HG03060 (cell line): ENCODE data around the gene C1RL.

Source experiments
- ATAC-seq: cut with Tn5 transposase; IDR thresholded peaks from one replicate; pipeline ENCODE4 v1.9.1; 2021; ENCODE audit warnings: low read depth, moderate number of reproducible peaks; ENCODE audit not compliant: unreplicated experiment

Gene C1RL

GRCh38 chr12:7108796-7109571 is at the start of gene C1RL:
Gene C1RL (minus strand): TSS chr12:7109214. CDS start chr12:7109180, 34 bp downstream.
- ATAC-seq, result no peak

- ATAC-seq, result no peak
Measured at GRCh38 chr12:7157391-7157790, 48.4 kb upstream of the C1RL start.

GRCh38 chr12:7156259-7157197 is 47.5 kb upstream of the C1RL start:
- ATAC-seq, result no peak

- no peak for ATAC-seq
Measured at GRCh38 chr12:7155471-7156034, 46.5 kb upstream of the C1RL start.

- ATAC-seq, result no peak
Measured at GRCh38 chr12:7154901-7155470, 46.0 kb upstream of the C1RL start.

- no peak for ATAC-seq
Measured at GRCh38 chr12:7154042-7154441, 45.0 kb upstream of the C1RL start.

- no peak for ATAC-seq
Measured at GRCh38 chr12:7152818-7153217, 43.8 kb upstream of the C1RL start.

GRCh38 chr12:7151532-7151931 is 42.5 kb upstream of the C1RL start:
- ATAC-seq, result no peak

GRCh38 chr12:7150841-7151240 is 41.8 kb upstream of the C1RL start:
- ATAC-seq, result no peak

- no peak for ATAC-seq
Measured at GRCh38 chr12:7150356-7150755, 41.3 kb upstream of the C1RL start.

GRCh38 chr12:7146906-7147305 is 37.9 kb upstream of the C1RL start:
- ATAC-seq, result no peak

GRCh38 chr12:7146228-7146627 is 37.2 kb upstream of the C1RL start:
- no peak for ATAC-seq

GRCh38 chr12:7145671-7146070 is 36.7 kb upstream of the C1RL start:
- no peak for ATAC-seq

GRCh38 chr12:7144414-7145120 is 35.6 kb upstream of the C1RL start:
- no peak for ATAC-seq

GRCh38 chr12:7143564-7143963 is 34.5 kb upstream of the C1RL start:
- ATAC-seq, result no peak

GRCh38 chr12:7142809-7143465 is 33.9 kb upstream of the C1RL start:
- ATAC-seq, result no peak

- no peak for ATAC-seq
Measured at GRCh38 chr12:7142056-7142644, 33.1 kb upstream of the C1RL start.

- no peak for ATAC-seq
Measured at GRCh38 chr12:7141351-7142005, 32.5 kb upstream of the C1RL start.

GRCh38 chr12:7139200-7139599 is 30.2 kb upstream of the C1RL start:
- ATAC-seq, result no peak
